Chondrocyte (in vitro differentiated cells): Measurements from ENCODE around the gene LIN52. TPM values are rescaled to one million over a fixed set of nuclear protein-coding genes. Genes with fewer than 3 reads are reported as not detected.

Experiments used
- DNase-seq: peaks from one replicate; pipeline ENCODE4 v3.0.0; 2021; ENCODE audit warnings: mixed read lengths, low spot score
- H3K27ac Mint-ChIP-seq: one replicate; pipeline ENCODE4 v1.8.0; 2021; ENCODE audit warnings: mild to moderate bottlenecking, moderate library complexity, mixed read lengths; ENCODE audit not compliant: unreplicated experiment
- H3K27me3 Mint-ChIP-seq: 2 replicates; pipeline ENCODE4 v1.8.0; 2021; ENCODE audit warnings: low read depth, mixed read lengths
- H3K36me3 Mint-ChIP-seq: 2 replicates; pipeline ENCODE4 v1.8.0; 2021; ENCODE audit warnings: low read depth, mixed read lengths
- H3K4me1 Mint-ChIP-seq: 2 replicates; pipeline ENCODE4 v1.8.0; 2021; ENCODE audit warnings: low read depth, mild to moderate bottlenecking, mixed read lengths
- H3K4me3 Mint-ChIP-seq: one replicate; pipeline ENCODE4 v1.8.0; 2021; ENCODE audit warnings: mild to moderate bottlenecking, moderate library complexity, mixed read lengths; ENCODE audit not compliant: unreplicated experiment
- H3K9me3 Mint-ChIP-seq: 2 replicates; pipeline ENCODE4 v1.8.0; 2021; ENCODE audit warnings: low read depth, mixed read lengths
- CTCF ChIP-seq: fragments of 200-600 bp; sonication (generic); IDR thresholded peaks from 2 replicates; pipeline ENCODE4 v1.5.0; 2021; ENCODE audit warnings: antibody characterized with exemption, mild to moderate bottlenecking, moderate library complexity
- total RNA-seq: library from RNA; stranded (reverse); gene quantifications from 3 replicates; pipeline ENCODE4 v1.2.1, GENCODE V29; 2021

Gene LIN52
- total RNA-seq, 1 donor from 2014 or later: 6.6 TPM

GRCh38 chr14:74249433-74250375, 164.9 kb downstream of the LIN52 start:
- Mint-ChIP-seq H3K4me3 (no peak overlapping the region), H3K4me1 (peaks cover 5% of the 10 kb centered on the region), H3K9me3 (no peaks in the 10 kb centered on the region), H3K27ac (no peak overlapping the region), H3K36me3 (no peaks in the 10 kb centered on the region), H3K27me3 (peaks cover 49% of the 10 kb centered on the region)
- DNase-seq: no peak
- TF ChIP-seq CTCF: no peak

Other genes starting within 250 kb of the LIN52 start
- 2.1 to 4.0 TPM (median 2.8 TPM) in 3 replicates for gene PTGR2, start 233.1 kb upstream of the LIN52 start, total RNA-seq
- 34.8 to 40.1 TPM (median 39.7 TPM) in 3 replicates for gene ZNF410, start 198.1 kb upstream of the LIN52 start, total RNA-seq
- gene FAM161B, start 134.9 kb upstream of the LIN52 start, total RNA-seq: 5.5 to 5.9 TPM (median 5.8 TPM) in 3 replicates
- 16.6 to 25.9 TPM (median 18.4 TPM) in 3 replicates for gene COQ6, start 134.7 kb upstream of the LIN52 start, total RNA-seq
- gene ENTPD5, start 65.7 kb upstream of the LIN52 start, total RNA-seq: 18.0 to 21.0 TPM (median 19.3 TPM) in 3 replicates
- gene BBOF1, start 65.6 kb upstream of the LIN52 start, total RNA-seq: 7.0 to 13.8 TPM (median 9.3 TPM) in 3 replicates
- gene ALDH6A1, start 503 bp upstream of the LIN52 start, total RNA-seq: 9.8 to 16.4 TPM (median 11.9 TPM) in 3 replicates
- not detected in 3 replicates for gene VSX2, start 154.5 kb downstream of the LIN52 start, total RNA-seq
- gene ABCD4, start 218.0 kb downstream of the LIN52 start, total RNA-seq: 31.0 to 40.9 TPM (median 34.7 TPM) in 3 replicates